ENCODE results near the gene RBM10. TPM values are rescaled to one million over a fixed set of nuclear protein-coding genes. Genes with fewer than 3 reads are reported as not detected.

Gene RBM10
- total and polyA plus RNA-seq, 2 donors (not counting 1 experiment from before 2014, with no cell fraction given) = 48.7 to 51.6 TPM

DNA sequence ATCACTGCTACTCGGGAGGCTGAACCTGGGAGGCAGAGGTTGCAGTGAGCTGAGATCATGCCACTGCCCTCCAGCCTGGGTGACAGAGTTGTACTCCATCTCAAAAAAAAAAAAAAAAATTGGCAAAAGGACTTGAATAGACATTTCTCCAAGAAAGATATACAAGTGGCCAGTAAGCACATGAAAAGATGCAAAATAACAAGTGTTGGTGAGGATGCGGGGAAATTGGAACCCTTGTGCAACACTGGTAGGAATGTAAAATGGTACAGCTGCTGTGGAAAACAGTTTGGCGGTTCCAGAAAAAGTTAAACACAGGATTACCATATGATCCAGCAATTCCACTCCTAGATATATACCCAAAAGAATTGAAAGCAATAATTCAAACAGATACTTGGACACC, 19.4 kb downstream of the RBM10 start:
- no peak for DNase-seq
- Histone ChIP-seq H3K4me2 (replicated peaks; ENCODE audit: low read depth, low read length, poor library complexity, severe bottlenecking) (no peak overlapping the region), H4K20me1 (ENCODE audit: control insufficient read depth, insufficient read depth, low read length, poor library complexity, severe bottlenecking) (peaks cover 11% of the 10 kb centered on the region), H2AFZ (ENCODE audit: insufficient read depth, low read depth, low read length, poor library complexity, severe bottlenecking) (no peak overlapping the region), H3K36me3 (replicated peaks in 1 of 2; ENCODE audit: control extremely low read depth in 1 of 2, control insufficient read depth in 1 of 2, extremely low read depth in 1 of 2, insufficient read depth in 2 of 2, low read length in 1 of 2) (peaks cover 0 to 4% of the 10 kb centered on the region in 2 experiments), H3K4me3 (ENCODE audit: control extremely low read depth in 1 of 5, extremely low read depth in 1 of 5, insufficient read depth in 1 of 5, low read depth in 2 of 5, low read length in 4 of 5) (no peak overlapping the region), H3K9me3 (ENCODE audit: control extremely low read depth in 1 of 3, control insufficient read depth in 2 of 3, insufficient read depth in 1 of 3, low read length in 2 of 3) (no peaks in the 10 kb centered on the region), H3K79me2 (ENCODE audit: control insufficient read depth, insufficient read depth, low read length) (peaks cover 66% of the 10 kb centered on the region), H3K27ac (ENCODE audit: low read length in 2 of 2) (no peak overlapping the region), H3K27me3 (replicated peaks in 1 of 4; ENCODE audit: control extremely low read depth in 1 of 4, control insufficient read depth in 3 of 4, insufficient read depth in 4 of 4, low read length in 3 of 4) (no peaks in the 10 kb centered on the region), H3K9ac (ENCODE audit: low read length) (no peak overlapping the region), H3K4me1 (ENCODE audit: control insufficient read depth in 2 of 2, insufficient read depth in 2 of 2, low read length in 2 of 2) (no peaks in the 10 kb centered on the region)
- ATAC-seq (ENCODE audit: low read depth) = no peak
- no peaks in the 10 kb centered on the region for H3K27me3 Mint-ChIP-seq
- H3K4me1 Mint-ChIP-seq = peaks cover 12% of the 10 kb centered on the region
- CTCF ChIA-PET = no interaction called here
- intact Hi-C loops (cut with micrococcal nuclease) = no loop called here
- TF ChIP-seq EZH2 (IDR thresholded peaks at IDR 0.05; ENCODE audit: borderline replicate concordance, insufficient read depth, low read depth, low read length, poor library complexity, severe bottlenecking) = no peak
- TF ChIP-seq, protein P1, sequence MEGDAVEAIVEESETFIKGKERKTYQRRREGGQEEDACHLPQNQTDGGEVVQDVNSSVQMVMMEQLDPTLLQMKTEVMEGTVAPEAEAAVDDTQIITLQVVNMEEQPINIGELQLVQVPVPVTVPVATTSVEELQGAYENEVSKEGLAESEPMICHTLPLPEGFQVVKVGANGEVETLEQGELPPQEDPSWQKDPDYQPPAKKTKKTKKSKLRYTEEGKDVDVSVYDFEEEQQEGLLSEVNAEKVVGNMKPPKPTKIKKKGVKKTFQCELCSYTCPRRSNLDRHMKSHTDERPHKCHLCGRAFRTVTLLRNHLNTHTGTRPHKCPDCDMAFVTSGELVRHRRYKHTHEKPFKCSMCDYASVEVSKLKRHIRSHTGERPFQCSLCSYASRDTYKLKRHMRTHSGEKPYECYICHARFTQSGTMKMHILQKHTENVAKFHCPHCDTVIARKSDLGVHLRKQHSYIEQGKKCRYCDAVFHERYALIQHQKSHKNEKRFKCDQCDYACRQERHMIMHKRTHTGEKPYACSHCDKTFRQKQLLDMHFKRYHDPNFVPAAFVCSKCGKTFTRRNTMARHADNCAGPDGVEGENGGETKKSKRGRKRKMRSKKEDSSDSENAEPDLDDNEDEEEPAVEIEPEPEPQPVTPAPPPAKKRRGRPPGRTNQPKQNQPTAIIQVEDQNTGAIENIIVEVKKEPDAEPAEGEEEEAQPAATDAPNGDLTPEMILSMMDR (IDR thresholded peaks at IDR 0.05) = no peak
- no CpG with 5 or more reads among the region's 3 CpGs for WGBS (ENCODE audit: insufficient coverage)
- POLR2A ChIA-PET = no interaction called here
- H3K9me3 Mint-ChIP-seq (ENCODE audit: insufficient read depth) = no peaks in the 10 kb centered on the region
- no peak overlapping the region for H3K4me3 Mint-ChIP-seq
- no peak overlapping the region for H3K27ac Mint-ChIP-seq

DNA sequence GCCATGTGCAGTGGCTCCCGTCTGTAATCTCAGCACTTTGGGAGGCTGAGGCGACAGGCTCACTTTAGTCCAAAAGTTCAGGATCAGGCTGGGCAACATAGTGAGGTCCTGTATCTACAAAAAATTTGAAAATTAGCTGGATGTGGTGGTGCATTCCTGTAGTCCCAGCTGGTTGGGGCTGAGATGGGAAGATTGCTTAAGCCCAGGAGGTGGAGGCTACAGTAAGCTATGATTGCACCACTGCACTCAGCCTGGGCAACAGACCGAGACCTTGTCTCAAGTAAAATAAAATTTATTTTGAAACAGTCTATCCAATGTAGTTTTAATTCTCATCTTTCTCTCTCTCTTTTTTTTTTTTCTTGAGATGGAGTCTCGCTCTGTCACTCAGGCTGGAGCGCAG, 21.1 kb downstream of the RBM10 start:
- Histone ChIP-seq H3K27me3 (replicated peaks in 1 of 4; ENCODE audit: control extremely low read depth in 1 of 4, control insufficient read depth in 3 of 4, insufficient read depth in 4 of 4, low read length in 3 of 4) (no peaks in the 10 kb centered on the region), H3K9me3 (ENCODE audit: control extremely low read depth in 1 of 3, control insufficient read depth in 2 of 3, insufficient read depth in 1 of 3, low read length in 2 of 3) (no peaks in the 10 kb centered on the region), H3K27ac (ENCODE audit: low read length in 2 of 2) (no peak overlapping the region), H3K36me3 (replicated peaks in 1 of 2; ENCODE audit: control extremely low read depth in 1 of 2, control insufficient read depth in 1 of 2, extremely low read depth in 1 of 2, insufficient read depth in 2 of 2, low read length in 1 of 2) (peaks cover 0 to 15% of the 10 kb centered on the region in 2 experiments), H3K4me1 (ENCODE audit: control insufficient read depth in 2 of 2, insufficient read depth in 2 of 2, low read length in 2 of 2) (no peaks in the 10 kb centered on the region), H2AFZ (ENCODE audit: insufficient read depth, low read depth, low read length, poor library complexity, severe bottlenecking) (no peak overlapping the region), H4K20me1 (ENCODE audit: control insufficient read depth, insufficient read depth, low read length, poor library complexity, severe bottlenecking) (peaks cover 17% of the 10 kb centered on the region), H3K79me2 (ENCODE audit: control insufficient read depth, insufficient read depth, low read length) (peaks cover 71% of the 10 kb centered on the region), H3K4me3 (ENCODE audit: control extremely low read depth in 1 of 5, extremely low read depth in 1 of 5, insufficient read depth in 1 of 5, low read depth in 2 of 5, low read length in 4 of 5) (no peak overlapping the region), H3K9ac (ENCODE audit: low read length) (no peak overlapping the region), H3K4me2 (replicated peaks; ENCODE audit: low read depth, low read length, poor library complexity, severe bottlenecking) (no peak overlapping the region)
- Mint-ChIP-seq H3K27me3 (no peaks in the 10 kb centered on the region), H3K27ac (no peak overlapping the region), H3K9me3 (ENCODE audit: insufficient read depth) (no peaks in the 10 kb centered on the region), H3K4me3 (no peak overlapping the region), H3K4me1 (peaks cover 3% of the 10 kb centered on the region)
- intact Hi-C loops (cut with micrococcal nuclease) = no loop called here
- CTCF ChIA-PET = interaction anchor here (0.7 kb wide), 1 partner anchor 374 kb away, joined by 3 read pairs; no protein-coding TSS in a partner anchor
- DNase-seq = no peak
- POLR2A ChIA-PET = interaction anchor here (0.7 kb wide), 1 partner anchor 8 kb away, joined by 3 read pairs; no protein-coding TSS in a partner anchor
- WGBS (ENCODE audit: insufficient coverage) = no CpG with 5 or more reads among the region's 5 CpGs
- no peak for ATAC-seq (ENCODE audit: low read depth)
- TF ChIP-seq EZH2 (IDR thresholded peaks at IDR 0.05; ENCODE audit: borderline replicate concordance, insufficient read depth, low read depth, low read length, poor library complexity, severe bottlenecking) = no peak
- TF ChIP-seq, protein P1 (IDR thresholded peaks at IDR 0.05) = no peak
